SU-DHL-6 (cell line): ENCODE measurements around the gene PRKCA.

Experiments
- H2AFZ ChIP-seq: fragments of 200-600 bp; sonication (generic); 2 replicates; pipeline ENCODE4 v1.6.1; 2014; ENCODE audit warnings: low read depth, mild to moderate bottlenecking, moderate library complexity, mixed read lengths, antibody characterized with exemption, low read length; ENCODE audit not compliant: severe bottlenecking
- H3F3A ChIP-seq: fragments of 200-600 bp; shearing (Covaris generic); 2 replicates; pipeline ENCODE4 v1.6.0; 2016; ENCODE audit warnings: antibody characterized with exemption, mild to moderate bottlenecking; ENCODE audit not compliant: insufficient read depth
- H3K27ac ChIP-seq: fragments of 200-600 bp; sonication (generic); 2 replicates; pipeline ENCODE4 v1.5.1; 2016; ENCODE audit warnings: low read depth, mild to moderate bottlenecking, low read length, moderate library complexity, mixed read lengths
- H3K27me3 ChIP-seq: fragments of 200-600 bp; sonication (generic), shearing (Covaris generic); 2 replicates; pipeline ENCODE4 v1.6.0; 2014; ENCODE audit warnings: mild to moderate bottlenecking, low read length
- H3K36me3 ChIP-seq: fragments of 200-600 bp; sonication (generic); 2 replicates; pipeline ENCODE4 v1.6.1; 2014; ENCODE audit warnings: mild to moderate bottlenecking, low read length, mixed read lengths
- H3K4me2 ChIP-seq: fragments of 300-600, 200-600 bp; shearing (Covaris generic), sonication (generic); 2 replicates; pipeline ENCODE4 v1.6.0; 2014; ENCODE audit warnings: low read length, low read depth, mild to moderate bottlenecking; ENCODE audit not compliant: poor library complexity, severe bottlenecking
- H3K4me3 ChIP-seq: fragments of 200-600 bp; sonication (generic); 2 replicates; pipeline ENCODE4 v1.5.1; 2014; ENCODE audit warnings: antibody characterized with exemption, low read length, mild to moderate bottlenecking, mixed read lengths; ENCODE audit not compliant: insufficient read depth, poor library complexity, severe bottlenecking
- H3K79me2 ChIP-seq: fragments of 200-600 bp; sonication (generic); 2 replicates; pipeline ENCODE4 v1.6.1; 2014; ENCODE audit warnings: mild to moderate bottlenecking, low read length, moderate library complexity; ENCODE audit not compliant: insufficient read depth
- H3K9ac ChIP-seq: fragments of 200-600 bp; sonication (generic); 2 replicates; pipeline ENCODE4 v1.7.0; 2014; ENCODE audit warnings: mild to moderate bottlenecking, low read length
- H3K9me2 ChIP-seq: fragments of 200-600 bp; sonication (generic); replicated peaks from 2 replicates; pipeline ENCODE4 v1.6.1; 2014; ENCODE audit warnings: low read length; ENCODE audit not compliant: insufficient read depth
- H3K9me3 ChIP-seq: fragments of 200-600 bp; sonication (generic); 2 replicates; pipeline ENCODE4 v1.6.1; 2014; ENCODE audit warnings: low read length, mixed read lengths; ENCODE audit not compliant: insufficient read depth
- H4K20me1 ChIP-seq: fragments of 200-600 bp; sonication (generic); 2 replicates; pipeline ENCODE4 v1.6.1; 2014; ENCODE audit warnings: low read depth, mild to moderate bottlenecking, antibody characterized with exemption, low read length, moderate library complexity, mixed read lengths
- EZH2phosphoT487 ChIP-seq: fragments of 200-600 bp; sonication (generic), shearing (Covaris generic); conservative IDR thresholded peaks from 2 replicates; pipeline ENCODE4 v1.6.1; 2018; ENCODE audit warnings: mild to moderate bottlenecking, antibody characterized with exemption, low read length, moderate library complexity, mixed read lengths
- TF ChIP-seq, protein P1 (sequence below): fragments of 200-600 bp; sonication (generic); IDR thresholded peaks from one replicate; pipeline ENCODE4 v1.5.1; 2017; ENCODE audit warnings: antibody characterized with exemption, mild to moderate bottlenecking, low read length, moderate library complexity; ENCODE audit not compliant: insufficient read depth, poor library complexity, severe bottlenecking

The PRKCA gene

DNA sequence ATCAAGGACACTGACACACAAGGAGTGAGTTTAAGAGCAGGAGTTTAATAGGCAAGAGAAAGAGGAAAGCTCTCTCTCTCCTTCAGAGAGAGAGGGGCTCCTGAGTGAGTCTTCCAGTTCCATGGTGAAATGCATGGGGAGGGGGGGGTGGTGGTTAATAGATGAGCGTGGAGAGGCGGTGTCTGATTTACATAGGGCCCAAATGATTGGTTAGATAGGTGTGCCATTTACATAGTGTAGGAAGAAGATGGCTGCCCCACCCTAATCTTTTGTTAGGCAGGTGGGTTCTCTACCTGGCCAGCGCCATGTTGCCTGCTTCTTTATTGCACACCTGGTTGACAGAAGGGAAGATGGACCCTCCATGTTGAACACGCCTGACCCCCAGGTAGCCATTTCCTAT, 282.5 kb downstream of the PRKCA start:
- no peaks in the 10 kb centered on the region for H4K20me1 ChIP-seq
- H3K9me3 ChIP-seq, result no peaks in the 10 kb centered on the region
- H3K27ac ChIP-seq, result no peak overlapping the region
- no peak for TF ChIP-seq EZH2phosphoT487
- TF ChIP-seq, protein P1, sequence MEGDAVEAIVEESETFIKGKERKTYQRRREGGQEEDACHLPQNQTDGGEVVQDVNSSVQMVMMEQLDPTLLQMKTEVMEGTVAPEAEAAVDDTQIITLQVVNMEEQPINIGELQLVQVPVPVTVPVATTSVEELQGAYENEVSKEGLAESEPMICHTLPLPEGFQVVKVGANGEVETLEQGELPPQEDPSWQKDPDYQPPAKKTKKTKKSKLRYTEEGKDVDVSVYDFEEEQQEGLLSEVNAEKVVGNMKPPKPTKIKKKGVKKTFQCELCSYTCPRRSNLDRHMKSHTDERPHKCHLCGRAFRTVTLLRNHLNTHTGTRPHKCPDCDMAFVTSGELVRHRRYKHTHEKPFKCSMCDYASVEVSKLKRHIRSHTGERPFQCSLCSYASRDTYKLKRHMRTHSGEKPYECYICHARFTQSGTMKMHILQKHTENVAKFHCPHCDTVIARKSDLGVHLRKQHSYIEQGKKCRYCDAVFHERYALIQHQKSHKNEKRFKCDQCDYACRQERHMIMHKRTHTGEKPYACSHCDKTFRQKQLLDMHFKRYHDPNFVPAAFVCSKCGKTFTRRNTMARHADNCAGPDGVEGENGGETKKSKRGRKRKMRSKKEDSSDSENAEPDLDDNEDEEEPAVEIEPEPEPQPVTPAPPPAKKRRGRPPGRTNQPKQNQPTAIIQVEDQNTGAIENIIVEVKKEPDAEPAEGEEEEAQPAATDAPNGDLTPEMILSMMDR, result no peak
- H3K9ac ChIP-seq, result no peak overlapping the region
- H3K36me3 ChIP-seq, result no peaks in the 10 kb centered on the region
- no peaks in the 10 kb centered on the region for H3K9me2 ChIP-seq
- no peaks in the 10 kb centered on the region for H3F3A ChIP-seq
- no peak overlapping the region for H3K4me3 ChIP-seq
- no peak overlapping the region for H2AFZ ChIP-seq
- peaks cover 53% of the 10 kb centered on the region for H3K79me2 ChIP-seq
- no peaks in the 10 kb centered on the region for H3K27me3 ChIP-seq
- no peak overlapping the region for H3K4me2 ChIP-seq

DNA sequence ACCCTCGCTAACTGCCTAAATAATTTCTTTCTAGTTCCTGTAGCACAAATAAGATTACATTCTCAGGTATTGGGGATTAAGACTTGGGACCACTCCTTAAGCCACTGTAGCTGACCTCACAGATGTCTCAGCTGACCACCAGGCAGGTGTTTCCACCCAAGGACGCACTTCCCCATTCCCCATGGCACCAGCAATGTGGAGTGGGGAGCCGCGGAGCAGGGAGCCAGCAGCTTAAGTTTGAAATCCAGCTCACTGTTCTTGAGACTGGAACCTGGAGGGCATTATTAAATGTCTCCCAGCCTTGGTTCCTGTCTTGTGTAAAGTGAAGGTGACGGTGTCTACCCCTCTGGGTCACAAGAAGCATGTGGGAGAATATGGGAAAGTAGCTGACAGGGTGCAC, 283.1 kb downstream of the PRKCA start:
- H4K20me1 ChIP-seq, result no peaks in the 10 kb centered on the region
- no peaks in the 10 kb centered on the region for H3K36me3 ChIP-seq
- TF ChIP-seq EZH2phosphoT487, result no peak
- TF ChIP-seq, protein P1, result no peak
- no peak overlapping the region for H3K4me2 ChIP-seq
- no peak overlapping the region for H3K4me3 ChIP-seq
- H3F3A ChIP-seq, result no peaks in the 10 kb centered on the region
- H3K9me3 ChIP-seq, result no peaks in the 10 kb centered on the region
- H3K27ac ChIP-seq, result no peak overlapping the region
- no peak overlapping the region for H3K9ac ChIP-seq
- peaks cover 53% of the 10 kb centered on the region for H3K79me2 ChIP-seq
- no peaks in the 10 kb centered on the region for H3K27me3 ChIP-seq
- H3K9me2 ChIP-seq, result no peaks in the 10 kb centered on the region
- H2AFZ ChIP-seq, result no peak overlapping the region

DNA sequence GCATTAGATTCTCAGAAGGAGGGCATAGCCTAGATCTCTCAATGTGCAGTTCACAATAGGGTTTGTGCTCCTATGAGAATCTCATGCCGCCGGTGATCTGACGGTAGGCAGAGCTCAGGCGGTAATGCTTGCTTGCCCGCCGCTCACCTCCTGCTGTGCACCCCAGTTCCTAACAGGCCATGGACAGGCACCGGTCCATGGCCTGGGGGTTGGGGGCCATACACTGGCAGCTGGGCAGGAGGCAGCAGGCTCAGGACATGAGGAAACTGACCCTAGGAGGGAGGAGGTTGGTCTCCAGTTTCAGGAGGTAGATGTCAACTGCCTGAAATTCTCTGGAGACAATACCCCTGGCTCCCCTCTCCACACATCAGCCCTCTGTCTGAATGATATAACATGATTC, 287.5 kb downstream of the PRKCA start:
- Histone ChIP-seq H3K4me2 (no peak overlapping the region), H4K20me1 (no peaks in the 10 kb centered on the region), H3K79me2 (peaks cover 61% of the 10 kb centered on the region), H3K9me3 (no peaks in the 10 kb centered on the region), H3F3A (no peaks in the 10 kb centered on the region), H3K36me3 (0 out of 2 replicates have a peak, but pooled peaks cover under 1% of the 10 kb centered on the region), H3K9ac (no peak overlapping the region), H3K9me2 (no peaks in the 10 kb centered on the region), H2AFZ (no peak overlapping the region), H3K4me3 (no peak overlapping the region), H3K27me3 (no peaks in the 10 kb centered on the region), H3K27ac (no peak overlapping the region)
- no peak for TF ChIP-seq EZH2phosphoT487
- TF ChIP-seq, protein P1, result no peak

DNA sequence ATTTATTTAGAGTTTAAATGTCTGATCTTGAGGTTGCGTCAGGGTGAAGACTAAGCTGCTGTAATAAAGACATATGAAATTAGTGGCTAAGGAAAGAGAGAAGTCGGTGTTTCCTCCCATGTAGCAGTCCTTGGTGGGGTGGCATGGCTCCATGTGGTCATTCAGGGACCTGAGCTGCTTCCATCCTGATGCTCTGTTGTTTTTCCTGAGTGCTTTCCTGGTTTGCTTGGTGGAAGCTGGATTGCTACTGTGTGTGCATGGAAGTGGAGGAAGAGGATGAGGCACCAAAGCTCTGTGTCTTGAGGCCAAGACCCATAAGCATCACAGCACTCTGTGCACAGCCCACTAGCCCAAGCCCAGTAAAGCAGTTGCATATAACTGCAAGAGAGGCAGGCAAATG, 290.7 kb downstream of the PRKCA start:
- no peak for TF ChIP-seq EZH2phosphoT487
- TF ChIP-seq, protein P1, result no peak
- Histone ChIP-seq H3F3A (no peaks in the 10 kb centered on the region), H2AFZ (no peak overlapping the region), H3K27me3 (no peaks in the 10 kb centered on the region), H3K4me2 (no peak overlapping the region), H3K79me2 (peaks cover 54% of the 10 kb centered on the region), H3K36me3 (0 out of 2 replicates have a peak, but pooled peaks cover 6% of the 10 kb centered on the region), H3K9me3 (0 out of 2 replicates have a peak, but pooled peaks cover 6% of the 10 kb centered on the region), H3K4me3 (no peak overlapping the region), H3K9ac (no peak overlapping the region), H3K27ac (no peak overlapping the region), H4K20me1 (no peaks in the 10 kb centered on the region), H3K9me2 (no peaks in the 10 kb centered on the region)
